OCI-LY7 (cell line): Measurements from ENCODE around the gene POLR2M.

ENCODE experiments used
- CTCF ChIP-seq: fragments of 200-600 bp; sonication (generic); conservative IDR thresholded peaks from 2 replicates; pipeline ENCODE4 v1.5.1; 2014; ENCODE audit warnings: mild to moderate bottlenecking, antibody characterized with exemption, low read length, moderate library complexity, mixed read lengths
- EZH2phosphoT487 ChIP-seq: fragments of 200-600 bp; sonication (generic); IDR thresholded peaks from 2 replicates; pipeline ENCODE4 v1.6.1; 2018; ENCODE audit warnings: low read depth, borderline replicate concordance, mild to moderate bottlenecking, mixed run types, antibody characterized with exemption, low read length, moderate library complexity, mixed read lengths

GRCh38 chr15:57751177-57751800, 44.8 kb downstream of the POLR2M start:
- TF ChIP-seq CTCF (peak; percentile 68), EZH2phosphoT487 (no peak)
